Measurements from ENCODE around the gene SREK1.

DNA sequence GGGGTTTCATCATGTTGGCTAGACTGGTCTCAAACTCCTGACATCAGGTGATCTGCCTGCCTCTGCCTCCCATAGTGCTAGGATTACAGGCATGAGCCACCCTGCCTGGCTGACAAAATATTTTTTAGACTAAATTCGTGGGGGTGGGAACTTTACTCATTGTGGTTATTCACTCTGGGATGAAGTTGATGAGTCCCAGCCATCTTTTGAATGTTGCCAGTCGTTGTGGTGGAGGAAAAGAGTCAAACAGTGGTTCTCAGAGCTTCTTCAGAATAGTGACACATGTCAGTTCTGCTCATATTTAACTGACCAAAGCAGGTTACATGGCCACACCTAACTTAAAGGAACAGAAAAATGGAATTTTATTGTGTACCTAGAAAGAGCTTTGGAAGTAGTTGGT, 6.9 kb downstream of the SREK1 start:
- TF ChIP-seq POLR2A (IDR thresholded peaks at IDR 0.05; ENCODE audit: low read length) (no peak), MAZ (IDR thresholded peaks at IDR 0.05; ENCODE audit: borderline replicate concordance, low read depth, low read length) (no peak)
- TF ChIP-seq, protein P1, sequence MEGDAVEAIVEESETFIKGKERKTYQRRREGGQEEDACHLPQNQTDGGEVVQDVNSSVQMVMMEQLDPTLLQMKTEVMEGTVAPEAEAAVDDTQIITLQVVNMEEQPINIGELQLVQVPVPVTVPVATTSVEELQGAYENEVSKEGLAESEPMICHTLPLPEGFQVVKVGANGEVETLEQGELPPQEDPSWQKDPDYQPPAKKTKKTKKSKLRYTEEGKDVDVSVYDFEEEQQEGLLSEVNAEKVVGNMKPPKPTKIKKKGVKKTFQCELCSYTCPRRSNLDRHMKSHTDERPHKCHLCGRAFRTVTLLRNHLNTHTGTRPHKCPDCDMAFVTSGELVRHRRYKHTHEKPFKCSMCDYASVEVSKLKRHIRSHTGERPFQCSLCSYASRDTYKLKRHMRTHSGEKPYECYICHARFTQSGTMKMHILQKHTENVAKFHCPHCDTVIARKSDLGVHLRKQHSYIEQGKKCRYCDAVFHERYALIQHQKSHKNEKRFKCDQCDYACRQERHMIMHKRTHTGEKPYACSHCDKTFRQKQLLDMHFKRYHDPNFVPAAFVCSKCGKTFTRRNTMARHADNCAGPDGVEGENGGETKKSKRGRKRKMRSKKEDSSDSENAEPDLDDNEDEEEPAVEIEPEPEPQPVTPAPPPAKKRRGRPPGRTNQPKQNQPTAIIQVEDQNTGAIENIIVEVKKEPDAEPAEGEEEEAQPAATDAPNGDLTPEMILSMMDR (IDR thresholded peaks at IDR 0.05): no peak
